Caco-2 (cell line): ENCODE measurements around the gene XRCC4. TPM values are rescaled to one million over a fixed set of nuclear protein-coding genes. Genes with fewer than 3 reads are reported as not detected.

Experiments
- BruUV-seq: library from RNA; stranded (reverse); fragments of 400-500 nt; replicated peaks from 2 replicates; lab custom pipeline; 2021; lab: Mats Ljungman, UMichigan
- CTCF ChIA-PET: fragments of 300-600 bp; sonication (Branson Sonifier 250); formaldehyde crosslinking; loops from one replicate; lab custom pipeline; 2022; ENCODE audit warnings: antibody characterized with exemption; lab: Charles Lee
- POLR2A ChIA-PET: fragments of 300-600 bp; sonication (Branson Sonifier 250); formaldehyde crosslinking; loops from one replicate; lab custom pipeline; 2022; ENCODE audit warnings: antibody characterized with exemption; lab: Charles Lee
- DNase-seq, 2 experiments: peaks; one replicate each; pipeline versions ENCODE4 v3.0.0 to v3.0.0-alpha.2; 2020 to 2022
- H3K27me3 ChIP-seq: replicated peaks from 2 replicates; pipeline ENCODE4 v1.6.0; 2011; ENCODE audit warnings: low read length; ENCODE audit not compliant: control insufficient read depth, insufficient read depth
- H3K36me3 ChIP-seq: 2 replicates; pipeline ENCODE4 v1.5.1; 2011; ENCODE audit warnings: low read length; ENCODE audit not compliant: control insufficient read depth, insufficient read depth
- H3K4me1 ChIP-seq: fragments of 250-450 bp; sonication (Bioruptor Pico); 2 replicates; pipeline ENCODE4 v1.5.1; 2020; ENCODE audit warnings: mild to moderate bottlenecking
- H3K4me3 ChIP-seq: 2 replicates; pipeline ENCODE4 v1.5.1; 2011; ENCODE audit warnings: low read depth, mild to moderate bottlenecking, control low read depth, low read length
- H3K9me3 ChIP-seq: fragments of 250-450 bp; sonication (Bioruptor Pico); 2 replicates; pipeline ENCODE4 v1.5.1; 2020; ENCODE audit warnings: mild to moderate bottlenecking, moderate library complexity
- H3K27ac Mint-ChIP-seq: one replicate; pipeline ENCODE4 v1.8.0; 2022; ENCODE audit warnings: mixed read lengths; ENCODE audit not compliant: unreplicated experiment
- H3K27me3 Mint-ChIP-seq: one replicate; pipeline ENCODE4 v1.8.0; 2022; ENCODE audit warnings: mixed read lengths; ENCODE audit not compliant: insufficient read depth, unreplicated experiment
- H3K36me3 Mint-ChIP-seq: one replicate; pipeline ENCODE4 v1.8.0; 2022; ENCODE audit warnings: mild to moderate bottlenecking, mixed read lengths; ENCODE audit not compliant: insufficient read depth, unreplicated experiment
- H3K4me1 Mint-ChIP-seq: one replicate; pipeline ENCODE4 v1.8.0; 2022; ENCODE audit warnings: low read depth, mixed read lengths; ENCODE audit not compliant: unreplicated experiment
- H3K4me3 Mint-ChIP-seq: one replicate; pipeline ENCODE4 v1.8.0; 2022; ENCODE audit warnings: mild to moderate bottlenecking, moderate library complexity, mixed read lengths; ENCODE audit not compliant: unreplicated experiment
- H3K9me3 Mint-ChIP-seq: one replicate; pipeline ENCODE4 v1.8.0; 2022; ENCODE audit warnings: mixed read lengths; ENCODE audit not compliant: unreplicated experiment
- CTCF ChIP-seq, 2 experiments: fragments of 200-600 bp in 1 of 2; IDR thresholded peaks; 1 replicate in 1 of 2; 2 replicates in 1 of 2; pipeline versions ENCODE4 v1.5.1 to v1.8.0; 2011 to 2022; ENCODE audit warnings: antibody characterized with exemption in 1 of 2, control low read depth in 1 of 2, inconsistent platforms in 1 of 2, low read depth in 1 of 2, low read length in 1 of 2, mild to moderate bottlenecking in 1 of 2, moderate library complexity in 1 of 2; ENCODE audit not compliant: insufficient read depth in 1 of 2, severe bottlenecking in 1 of 2, unreplicated experiment in 1 of 2
- intact Hi-C: fragments of 100-400 bp; cut with micrococcal nuclease; formaldehyde crosslinking; loops from one replicate; pipeline ENCODE4 v1.10.0; 2022; ENCODE audit not compliant: unreplicated experiment
- total RNA-seq: library from RNA; stranded (reverse); gene quantifications from 2 replicates; pipeline ENCODE4 v1.2.3, GENCODE V29; 2022

The XRCC4 gene
- total RNA-seq, 1 experiment from 2014 or later = 13.0 TPM

GRCh38 chr5:83096660-83097339 lies 19.5 kb downstream of the XRCC4 start:
- Mint-ChIP-seq H3K27ac (no peak overlapping the region), H3K36me3 (peaks cover 5% of the 10 kb centered on the region), H3K4me1 (peaks cover 16% of the 10 kb centered on the region), H3K4me3 (no peak overlapping the region), H3K27me3 (no peaks in the 10 kb centered on the region), H3K9me3 (peaks cover 26% of the 10 kb centered on the region)
- BruUV-seq = no TSS peak
- CTCF ChIA-PET = interaction anchor here (0.6 kb wide), 1 partner anchor 455 kb away, joined by 3 read pairs; no protein-coding TSS in a partner anchor
- 0 out of 2 replicates have a peak, but pooled peaks cover 8% of the 10 kb centered on the region for H3K9me3 ChIP-seq
- no peaks in the 10 kb centered on the region for H3K36me3 ChIP-seq
- POLR2A ChIA-PET = no interaction called here
- no peak for TF ChIP-seq CTCF (IDR thresholded peaks at IDR 0.05; ENCODE audit: insufficient read depth in 1 of 2, low read depth in 1 of 2, low read length in 1 of 2, severe bottlenecking in 1 of 2, unreplicated experiment in 1 of 2)
- no peak for DNase-seq
- no peak overlapping the region for H3K4me3 ChIP-seq
- intact Hi-C loops = no loop called here
- H3K27me3 ChIP-seq = no peaks in the 10 kb centered on the region
- H3K4me1 ChIP-seq = peaks cover 33% of the 10 kb centered on the region

DNA sequence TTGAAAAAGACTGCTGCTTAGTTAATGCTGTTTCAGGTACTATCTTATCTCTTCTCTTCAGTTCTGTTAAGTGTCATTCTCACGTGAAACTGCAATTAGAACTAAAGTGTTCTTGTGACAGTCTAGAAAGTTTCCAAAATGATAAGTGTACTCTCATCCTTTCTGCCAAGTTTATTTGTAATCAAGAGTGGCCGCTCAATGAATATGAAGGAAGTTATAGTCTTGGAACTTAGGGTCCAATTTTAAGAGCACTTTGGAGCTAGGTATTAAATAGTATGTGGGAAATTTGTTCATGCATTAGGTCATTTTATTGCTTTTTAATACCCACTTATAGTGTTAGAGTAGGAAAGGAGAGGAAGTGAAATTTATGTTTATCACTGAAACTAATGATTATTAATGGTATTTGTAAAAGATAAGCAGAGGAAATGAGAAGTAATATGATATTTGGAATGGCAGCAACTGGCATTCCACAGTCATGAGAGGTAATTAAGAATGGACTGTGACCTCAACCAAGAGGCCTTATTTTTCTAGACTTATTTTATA lies 20.4 kb downstream of the XRCC4 start:
- H3K4me3 ChIP-seq = no peak overlapping the region
- H3K4me1 Mint-ChIP-seq = peaks cover 23% of the 10 kb centered on the region
- intact Hi-C loops = no loop called here

GRCh38 chr5:83099001-83099400 lies 21.7 kb downstream of the XRCC4 start:
- BruUV-seq = no TSS peak
- no peak overlapping the region for H3K27ac Mint-ChIP-seq
- H3K36me3 Mint-ChIP-seq = peaks cover 5% of the 10 kb centered on the region
- H3K4me1 ChIP-seq = peaks cover 44% of the 10 kb centered on the region
- H3K9me3 ChIP-seq = no peaks in the 10 kb centered on the region
- H3K9me3 Mint-ChIP-seq = peaks cover 8% of the 10 kb centered on the region
- CTCF ChIA-PET = interaction anchor here (1.0 kb wide), 1 partner anchor 13 kb away, joined by 3 read pairs; no protein-coding TSS in a partner anchor
- intact Hi-C loops = no loop called here
- H3K36me3 ChIP-seq = no peaks in the 10 kb centered on the region
- no peak for TF ChIP-seq CTCF (IDR thresholded peaks at IDR 0.05; ENCODE audit: insufficient read depth in 1 of 2, low read depth in 1 of 2, low read length in 1 of 2, severe bottlenecking in 1 of 2, unreplicated experiment in 1 of 2)
- DNase-seq = no peak
- H3K4me1 Mint-ChIP-seq = peaks cover 23% of the 10 kb centered on the region
- no peaks in the 10 kb centered on the region for H3K27me3 ChIP-seq
- POLR2A ChIA-PET = interaction anchor here (1.0 kb wide), 1 partner anchor 22 kb away, joined by 8 read pairs; the partner anchor contains the start of genes TMEM167A and XRCC4
- H3K4me3 ChIP-seq = no peak overlapping the region
- no peak overlapping the region for H3K4me3 Mint-ChIP-seq
- H3K27me3 Mint-ChIP-seq = no peaks in the 10 kb centered on the region

More for the DNA sequence above, 20.4 kb downstream of the XRCC4 start:
- peak overlapping the region; percentile 16 for H3K4me3 Mint-ChIP-seq
- no peak overlapping the region for H3K27ac Mint-ChIP-seq
- DNase-seq = no peak
- H3K27me3 Mint-ChIP-seq = no peaks in the 10 kb centered on the region
- Histone ChIP-seq H3K27me3 (no peaks in the 10 kb centered on the region), H3K36me3 (no peaks in the 10 kb centered on the region), H3K4me1 (peaks cover 39% of the 10 kb centered on the region), H3K9me3 (0 out of 2 replicates have a peak, but pooled peaks cover 4% of the 10 kb centered on the region)
- POLR2A ChIA-PET = no interaction called here
- H3K9me3 Mint-ChIP-seq = peaks cover 20% of the 10 kb centered on the region
- CTCF ChIA-PET = no interaction called here
- peaks cover 5% of the 10 kb centered on the region for H3K36me3 Mint-ChIP-seq
- no TSS peak for BruUV-seq
- no peak for TF ChIP-seq CTCF (IDR thresholded peaks at IDR 0.05; ENCODE audit: insufficient read depth in 1 of 2, low read depth in 1 of 2, low read length in 1 of 2, severe bottlenecking in 1 of 2, unreplicated experiment in 1 of 2)
